Stimulated activated CD4-positive, alpha-beta T cell treated with anti-CD3 and anti-CD28 coated beads, Interleukin-1b, Interleukin-23, amount 100 ng/mL, for 4 hours (primary cell): ENCODE measurements around the gene APH1B.
"Not testable (repeated sequence)": the region's sequence is repeated elsewhere in the genome, so short reads cannot be mapped to it uniquely, and the experiment has no call there.

Experiments used
- DNase-seq, 2 donors: peaks; one replicate each; pipeline ENCODE4 v3.0.0-alpha.2; 2020; ENCODE audit warnings: low read depth in 2 of 2

APH1B gene

DNA sequence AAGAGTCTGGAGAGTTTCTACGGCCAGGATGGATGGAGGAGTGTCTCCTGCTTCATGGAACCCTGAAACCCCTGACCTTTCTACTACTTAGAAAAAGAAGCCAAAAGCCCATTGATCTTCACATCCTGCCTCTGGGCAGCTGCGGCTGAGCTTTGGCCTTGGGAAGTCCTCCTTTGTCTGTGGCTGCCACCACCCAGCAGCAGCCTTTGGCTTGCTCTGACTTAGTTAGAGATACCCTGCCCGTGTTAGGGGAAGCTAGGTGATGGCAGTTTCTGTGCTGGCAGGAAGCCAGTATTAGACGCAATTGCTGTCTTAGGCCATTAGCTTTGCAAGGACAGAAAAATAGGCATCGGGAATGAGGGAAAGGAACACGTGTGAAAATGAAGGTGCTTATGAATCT, 18.8 kb downstream of the APH1B start:
- DNase-seq, result no peak

DNA sequence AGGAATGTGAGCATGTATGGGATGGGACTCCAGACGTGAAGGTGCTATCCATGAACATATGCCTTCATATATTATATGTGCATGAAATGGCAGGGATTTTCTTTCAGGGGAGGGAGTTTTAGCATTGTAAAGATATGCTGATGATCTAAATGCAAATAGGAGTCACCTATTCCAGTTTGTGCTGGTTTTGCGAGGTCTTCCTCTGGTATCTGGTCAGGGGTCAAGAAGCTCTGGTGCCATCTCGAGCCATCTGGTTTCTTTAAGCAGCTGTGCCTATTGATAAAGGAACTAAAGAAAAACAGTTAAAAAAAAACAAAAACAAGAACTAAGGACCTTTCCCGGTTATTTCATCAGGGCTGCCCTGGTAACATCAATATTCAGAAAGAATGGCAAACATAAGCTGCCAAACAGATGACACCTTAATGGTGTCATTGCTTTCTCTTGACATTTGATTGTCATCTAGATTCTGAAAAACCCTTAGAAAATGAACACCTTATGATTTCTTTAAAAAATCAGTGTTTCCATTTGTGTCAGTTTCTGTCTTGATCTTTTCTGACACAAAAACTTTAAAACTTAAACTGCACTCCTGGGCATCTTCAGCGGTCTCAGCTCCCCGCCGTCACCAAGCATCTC, 22.7 kb downstream of the APH1B start:
- DNase-seq, result no peak

DNA sequence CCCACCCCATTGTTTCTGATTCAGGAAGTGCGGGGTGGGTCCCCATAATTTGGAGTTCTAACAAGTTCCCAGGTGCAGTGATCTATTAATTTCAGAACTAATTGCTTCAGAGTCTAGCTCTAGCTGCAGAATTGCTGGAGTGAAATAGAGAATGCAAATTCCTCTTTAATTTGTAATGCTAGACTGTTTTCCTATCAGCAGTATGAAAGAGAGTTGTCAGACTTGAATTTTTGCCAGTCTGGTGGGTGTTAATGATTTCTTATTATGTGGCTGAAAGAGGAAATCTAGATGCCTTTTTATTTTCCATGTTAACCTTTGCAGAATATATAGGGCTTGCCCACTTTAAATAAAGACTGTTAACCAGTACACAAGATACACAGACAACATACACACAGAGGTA, 23.7 kb downstream of the APH1B start:
- no peak for DNase-seq

DNA sequence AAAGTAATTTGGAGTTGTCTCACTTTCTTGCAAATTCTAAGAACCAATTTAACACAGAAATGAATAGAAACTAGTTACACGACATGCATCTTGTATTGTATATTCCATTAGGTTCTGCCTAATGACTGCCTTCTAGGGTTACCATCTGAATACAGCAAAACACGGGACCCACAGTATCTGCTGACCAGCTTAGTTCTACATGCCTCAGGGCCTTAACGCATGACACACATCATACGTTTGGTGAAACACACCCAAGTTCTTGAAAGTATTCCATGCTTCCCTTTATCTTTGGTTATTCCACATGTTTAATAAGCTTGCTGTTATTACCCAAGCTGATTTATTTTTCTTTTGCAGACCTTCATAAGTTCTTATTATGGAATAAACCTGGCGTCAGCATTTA, 27.9 kb downstream of the APH1B start:
- no peak for DNase-seq

GRCh38 chr15:63306492-63307073, 29.2 kb downstream of the APH1B start:
- DNase-seq, result no peak

DNA sequence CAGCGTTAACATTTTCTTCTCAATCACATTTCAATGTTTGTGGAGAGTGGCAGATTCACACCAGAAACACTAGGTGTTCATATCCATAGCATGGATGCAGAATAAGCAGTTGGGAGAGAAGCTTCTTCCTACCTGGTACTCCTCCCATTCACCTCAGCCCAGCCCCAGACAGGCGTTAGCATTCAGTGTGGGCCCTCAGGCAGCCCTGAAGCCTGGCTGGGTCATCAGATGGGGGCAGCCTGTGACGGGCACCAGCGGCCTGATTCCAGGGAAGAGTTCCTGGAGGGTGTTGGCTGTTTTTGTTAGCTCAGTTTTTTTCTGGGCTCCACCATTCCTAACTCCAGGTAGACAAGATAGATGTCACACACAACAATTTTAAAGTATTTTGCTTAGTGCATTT, 31.1 kb downstream of the APH1B start:
- no peak for DNase-seq

- DNase-seq, result no peak
Observed at GRCh38 chr15:63308947-63309346, 31.5 kb downstream of the APH1B start.

DNA sequence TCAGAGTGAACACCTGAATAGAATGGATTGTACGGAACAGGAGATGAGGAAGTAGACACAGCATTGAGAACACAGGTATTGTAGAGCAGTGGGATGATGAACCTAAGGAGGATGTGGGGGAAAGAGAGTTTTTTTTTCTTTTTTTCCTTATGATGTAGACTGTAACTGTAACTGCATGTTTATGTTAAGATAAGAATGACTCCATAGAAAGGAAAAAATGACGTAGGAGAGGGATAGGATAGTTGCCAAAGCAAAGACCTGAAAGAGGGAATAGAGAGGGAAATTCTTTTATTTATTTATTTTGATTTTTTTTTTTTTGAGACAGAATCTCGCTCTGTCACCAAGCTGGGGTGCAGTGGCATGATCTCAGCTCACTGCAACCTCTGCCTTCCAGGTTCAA, 33.2 kb downstream of the APH1B start:
- DNase-seq, result no peak

DNA sequence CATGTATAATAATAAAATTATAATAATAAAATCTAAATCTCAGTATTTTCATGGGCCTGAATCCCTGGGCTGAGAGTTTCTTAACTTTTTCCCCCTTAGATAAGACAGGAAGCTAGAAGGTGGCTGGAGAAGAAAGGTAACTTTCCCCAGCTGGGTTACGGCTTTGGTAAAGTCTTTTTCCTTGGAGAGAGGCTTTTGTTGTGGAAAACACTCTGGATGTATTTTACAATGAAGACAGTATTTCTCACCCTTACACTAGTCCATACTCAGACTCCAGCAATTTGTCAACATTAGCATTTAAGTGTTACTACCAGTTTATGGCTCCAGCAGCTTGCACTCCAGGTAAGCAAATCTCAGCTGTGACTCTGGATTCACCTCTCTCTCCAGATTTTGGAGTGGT, 34.9 kb downstream of the APH1B start:
- DNase-seq, result no peak

DNA sequence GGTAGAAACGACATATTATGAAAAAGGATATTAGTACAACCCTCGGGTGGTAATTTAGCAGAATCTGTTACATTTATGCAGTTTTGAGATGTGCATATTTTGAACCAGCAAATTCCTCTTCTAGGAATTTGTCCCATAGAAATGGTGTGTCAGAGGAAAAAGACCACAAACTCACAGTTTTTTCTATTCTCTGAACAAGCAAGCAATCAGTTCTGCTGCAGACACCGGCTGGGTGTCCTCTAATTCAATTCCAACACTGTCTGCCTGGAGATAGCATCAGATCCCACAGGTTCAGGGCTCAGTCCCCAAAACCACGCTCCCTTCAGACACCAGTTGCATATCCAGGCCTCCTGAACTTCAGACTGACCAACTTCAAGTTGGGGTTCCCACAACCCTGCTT, 36.4 kb downstream of the APH1B start:
- DNase-seq, result no peak

DNA sequence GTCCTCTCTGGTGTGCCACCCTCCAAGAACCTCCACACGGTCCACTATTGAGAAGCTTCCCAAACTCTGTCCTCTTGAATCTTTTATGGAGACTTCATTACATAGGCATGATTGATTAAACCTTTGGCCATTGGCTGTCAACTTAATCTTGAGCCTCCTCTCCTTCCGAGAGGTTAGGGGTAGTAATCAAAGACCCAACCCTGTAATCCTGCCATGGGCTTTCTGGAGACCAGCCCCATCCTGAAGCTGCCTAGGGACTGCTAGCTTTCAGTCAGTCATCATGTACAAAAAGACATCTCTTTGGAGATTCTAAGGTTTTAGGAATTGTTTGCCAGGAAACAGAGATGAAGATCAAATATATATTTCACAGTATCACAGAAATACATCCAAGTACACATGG, 37.0 kb downstream of the APH1B start:
- no peak for DNase-seq

- DNase-seq, result no peak
Observed at GRCh38 chr15:63318344-63318743, 40.9 kb downstream of the APH1B start.

DNA sequence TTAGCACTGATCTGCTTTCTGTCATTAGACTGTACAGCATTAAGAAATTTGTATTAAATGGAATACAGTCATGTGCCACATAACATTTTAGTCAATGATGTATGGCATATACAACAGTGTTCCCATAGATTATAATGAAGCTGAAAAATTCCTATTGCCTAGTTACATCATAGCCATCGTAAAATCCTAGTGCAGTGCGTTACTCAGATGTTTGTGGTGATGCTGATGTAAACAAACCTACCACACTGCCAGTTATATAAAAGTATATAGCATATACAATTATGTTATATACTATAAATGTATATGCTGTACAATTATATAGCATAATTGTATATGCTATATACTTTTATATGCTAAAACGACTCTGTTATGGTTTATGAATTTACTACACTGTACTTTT, 41.7 kb downstream of the APH1B start:
- DNase-seq, result no peak

GRCh38 chr15:63320446-63320845, 43.0 kb downstream of the APH1B start:
- not testable (repeated sequence) for DNase-seq

DNA sequence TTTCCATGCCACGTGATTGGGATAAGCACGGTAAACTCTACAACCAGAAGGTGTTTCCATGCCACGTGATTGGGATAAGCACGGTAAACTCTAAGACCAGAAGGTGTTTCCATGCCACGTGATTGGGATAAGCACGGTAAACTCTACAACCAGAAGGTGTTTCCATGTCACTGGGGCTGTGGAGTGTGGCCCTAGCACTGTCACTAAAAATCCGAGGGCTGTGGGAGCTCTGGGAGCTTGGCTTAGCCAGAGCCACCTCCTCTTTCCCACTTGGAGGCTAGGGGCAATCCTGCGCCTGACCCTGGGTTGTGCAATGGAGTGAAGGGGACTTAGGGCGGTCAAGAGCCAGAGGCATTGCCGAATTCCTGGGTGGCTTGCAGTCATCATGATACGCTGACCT, 43.6 kb downstream of the APH1B start:
- not testable (repeated sequence) for DNase-seq

DNA sequence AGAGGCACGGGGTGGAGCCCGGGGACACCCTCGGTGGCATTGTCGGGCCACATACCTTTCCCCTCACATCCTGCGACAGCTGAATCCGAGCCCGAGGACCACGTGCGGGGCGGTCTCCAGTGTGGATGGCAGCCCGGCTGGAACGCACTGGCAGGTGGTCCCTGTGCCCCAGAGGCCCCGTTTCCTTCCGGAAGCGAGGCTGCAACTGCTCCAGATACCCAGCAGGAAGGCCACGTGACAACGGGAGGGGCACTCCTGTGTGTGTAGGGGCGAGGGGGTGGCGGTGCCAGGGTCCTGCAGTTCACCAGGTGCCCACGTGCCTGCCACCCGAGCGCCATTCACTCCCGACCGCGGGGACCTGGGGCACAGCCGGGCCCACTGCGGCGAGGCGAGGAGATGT, 44.1 kb downstream of the APH1B start:
- no peak for DNase-seq

- DNase-seq, result no peak
Observed at GRCh38 chr15:63322541-63322940, 45.1 kb downstream of the APH1B start.

DNA sequence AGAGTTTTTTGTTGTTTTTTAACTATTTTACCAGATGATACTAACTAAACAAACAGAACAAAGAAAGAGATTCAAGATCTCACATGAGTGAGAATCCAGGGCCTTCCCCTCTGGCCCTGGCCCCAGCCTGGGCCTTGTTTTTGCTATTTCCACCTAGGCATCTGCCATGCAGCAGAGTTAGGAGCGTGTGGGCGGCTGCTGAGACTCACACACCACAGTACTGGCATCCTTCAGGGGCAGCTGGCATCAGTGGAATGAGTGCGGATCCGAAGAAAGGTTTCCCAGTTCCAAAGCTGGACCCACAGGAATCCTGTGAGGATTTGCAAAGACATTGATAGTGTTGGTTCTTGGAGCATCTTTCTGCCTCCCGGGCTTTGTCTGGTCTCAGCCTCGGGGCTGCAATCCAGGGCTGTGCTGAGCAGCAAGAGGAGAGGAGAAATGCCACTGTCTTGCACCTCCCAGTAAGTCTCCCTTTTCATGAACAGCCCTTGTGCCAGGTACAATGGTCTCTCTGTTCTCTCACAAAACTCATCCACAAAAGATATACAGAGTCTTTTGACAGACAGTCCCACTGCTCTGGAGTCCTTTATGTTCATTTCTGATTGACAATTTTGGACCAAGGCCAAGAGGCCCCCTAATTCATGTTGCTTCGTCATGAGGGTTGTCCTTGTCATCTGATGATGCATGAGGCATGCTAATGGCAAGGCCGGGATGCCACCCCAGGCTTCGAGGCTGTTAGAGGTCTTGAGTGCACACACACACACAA, 46.6 kb downstream of the APH1B start:
- no peak for DNase-seq

GRCh38 chr15:63324770-63325169, 47.4 kb downstream of the APH1B start:
- no peak for DNase-seq

- no peak for DNase-seq
Observed at GRCh38 chr15:63327648-63328421, 50.4 kb downstream of the APH1B start.

- no peak for DNase-seq
Observed at GRCh38 chr15:63329567-63330350, 52.4 kb downstream of the APH1B start.

- no peak for DNase-seq
Observed at GRCh38 chr15:63330926-63331325, 53.5 kb downstream of the APH1B start.
